Heart left ventricle (tissue), 13 donors: ENCODE measurements around the gene NCMAP.

Source experiments
- CTCF ChIP-seq, 12 donors: fragments of 200-600 bp; sonication (generic) in 4 of 12; IDR thresholded peaks; one replicate each; pipeline versions ENCODE4 v1.5.0 to v1.8.0; 2018 to 2022; ENCODE audit warnings: antibody characterized with exemption in 12 of 12, mild to moderate bottlenecking in 5 of 12
- POLR2A ChIP-seq, 2 donors: fragments of 450-650 bp; IDR thresholded peaks; one replicate each; pipeline ENCODE4 v1.6.1; 2017; ENCODE audit warnings: antibody characterized with exemption in 2 of 2, mild to moderate bottlenecking in 2 of 2, moderate library complexity in 2 of 2
- donor health status: ischemic (EF 13 %, LVEDD 7.1; RV severe dilation, severe dysfunction).
- donor health status: DM: no; HTN: yes; CAD: no.
- donor health status: DM: no; HTN: no; CAD: no.
- donor health status: ischemic (EF 25% LVEDD 6.9; RV normal size, moderate dysfunction).
- donor health status: ischemic (EF 25% LVEDD 5.7; RV mildly dilated, moderate dysfunction).
- donor health status: ischemic (EF 35%, LVEDD 5.7; RV mildly dilated, moderate dysfunction).
- donor health status: nonischemic (EF 11% LVEDD 7.7; RV severe dilation, severe dysfunction).
- donor health status: DM: yes; HTN: yes; CAD: no.
- donor health status: PGD.
- donor health status: ischemic (EF 29% LVEDD 5.4; RV normal size, mild dysfunction).
- donor health status: nonischemic (EF 23%, LVEDD 6.1; RV moderate dilation, normal function).

DNA sequence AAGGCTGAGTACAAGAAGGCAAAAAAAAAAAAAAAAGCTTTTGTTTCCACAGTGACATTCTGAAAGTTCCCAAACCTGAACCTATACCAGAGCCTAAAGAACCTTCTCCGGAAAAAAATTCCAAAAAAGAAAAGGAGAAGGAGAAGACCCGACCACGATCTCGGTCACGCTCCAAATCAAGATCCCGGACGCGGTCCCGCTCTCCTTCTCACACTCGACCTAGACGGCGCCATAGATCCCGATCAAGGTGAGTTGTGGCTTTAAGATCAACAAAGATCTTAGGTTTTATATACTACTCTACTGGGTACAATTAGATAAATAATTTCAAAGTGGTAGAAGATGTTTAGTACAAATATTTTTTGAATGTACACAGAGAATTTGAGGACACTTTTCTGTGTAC is 96.5 kb downstream of the NCMAP start:
- no peak for TF ChIP-seq CTCF (IDR thresholded peaks at IDR 0.05)
- no peak for TF ChIP-seq POLR2A (IDR thresholded peaks at IDR 0.05)
